ENCODE measurements around the gene TCP11.

Gene TCP11

GRCh38 chr6:35073211-35073610, 67.9 kb downstream of the TCP11 start:
- peaks cover 7% of the 10 kb centered on the region for H3K36me3 Mint-ChIP-seq
- no peaks in the 10 kb centered on the region for H3K4me1 Mint-ChIP-seq
- no peak overlapping the region for H3K27ac Mint-ChIP-seq
- H3K27me3 Mint-ChIP-seq, result no peaks in the 10 kb centered on the region
- H3K4me3 Mint-ChIP-seq, result no peak overlapping the region
- no peaks in the 10 kb centered on the region for H3K9me3 Mint-ChIP-seq

GRCh38 chr6:35072698-35073055, 68.5 kb downstream of the TCP11 start:
- no peaks in the 10 kb centered on the region for H3K4me1 Mint-ChIP-seq
- H3K27ac Mint-ChIP-seq, result no peak overlapping the region
- H3K27me3 Mint-ChIP-seq, result no peaks in the 10 kb centered on the region
- no peak overlapping the region for H3K4me3 Mint-ChIP-seq
- no peaks in the 10 kb centered on the region for H3K9me3 Mint-ChIP-seq
- H3K36me3 Mint-ChIP-seq, result peaks cover 7% of the 10 kb centered on the region

GRCh38 chr6:35072051-35072697, 69.0 kb downstream of the TCP11 start:
- Mint-ChIP-seq H3K4me1 (no peaks in the 10 kb centered on the region), H3K27ac (no peak overlapping the region), H3K36me3 (peaks cover 7% of the 10 kb centered on the region), H3K9me3 (no peaks in the 10 kb centered on the region), H3K27me3 (no peaks in the 10 kb centered on the region), H3K4me3 (no peak overlapping the region)

- no peaks in the 10 kb centered on the region for H3K4me1 Mint-ChIP-seq
- no peaks in the 10 kb centered on the region for H3K9me3 Mint-ChIP-seq
- no peak overlapping the region for H3K4me3 Mint-ChIP-seq
- no peaks in the 10 kb centered on the region for H3K27me3 Mint-ChIP-seq
- no peak overlapping the region for H3K27ac Mint-ChIP-seq
- H3K36me3 Mint-ChIP-seq, result peaks cover 7% of the 10 kb centered on the region
These were observed 69.7 kb downstream of the TCP11 start for GRCh38 chr6:35071347-35071994.

- H3K27ac Mint-ChIP-seq, result no peak overlapping the region
- peaks cover 7% of the 10 kb centered on the region for H3K36me3 Mint-ChIP-seq
- no peaks in the 10 kb centered on the region for H3K9me3 Mint-ChIP-seq
- H3K4me3 Mint-ChIP-seq, result no peak overlapping the region
- H3K27me3 Mint-ChIP-seq, result no peaks in the 10 kb centered on the region
- no peaks in the 10 kb centered on the region for H3K4me1 Mint-ChIP-seq
These were observed 71.0 kb downstream of the TCP11 start for GRCh38 chr6:35070111-35070510.

- H3K27ac Mint-ChIP-seq, result no peak overlapping the region
- H3K27me3 Mint-ChIP-seq, result no peaks in the 10 kb centered on the region
- peaks cover 5% of the 10 kb centered on the region for H3K36me3 Mint-ChIP-seq
These were observed 71.9 kb downstream of the TCP11 start for GRCh38 chr6:35069262-35069661.

GRCh38 chr6:35068644-35069043, 72.5 kb downstream of the TCP11 start:
- no peaks in the 10 kb centered on the region for H3K9me3 Mint-ChIP-seq
- no peak overlapping the region for H3K4me3 Mint-ChIP-seq
- no peak overlapping the region for H3K27ac Mint-ChIP-seq
- no peaks in the 10 kb centered on the region for H3K4me1 Mint-ChIP-seq
- peaks cover 5% of the 10 kb centered on the region for H3K36me3 Mint-ChIP-seq
- H3K27me3 Mint-ChIP-seq, result no peaks in the 10 kb centered on the region

More at GRCh38 chr6:35069262-35069661, 71.9 kb downstream of the TCP11 start:
- H3K9me3 Mint-ChIP-seq, result no peaks in the 10 kb centered on the region
- H3K4me3 Mint-ChIP-seq, result no peak overlapping the region
- no peaks in the 10 kb centered on the region for H3K4me1 Mint-ChIP-seq

GRCh38 chr6:35068206-35068605, 72.9 kb downstream of the TCP11 start:
- Mint-ChIP-seq H3K27ac (no peak overlapping the region), H3K36me3 (peaks cover 5% of the 10 kb centered on the region), H3K27me3 (no peaks in the 10 kb centered on the region), H3K4me1 (no peaks in the 10 kb centered on the region), H3K9me3 (no peaks in the 10 kb centered on the region), H3K4me3 (no peak overlapping the region)
